Left forelimb (tissue), 1 donor: ENCODE data around the gene BMP7.
"Not testable (repeated sequence)": the region's sequence is repeated elsewhere in the genome, so short reads cannot be mapped to it uniquely, and the experiment has no call there.

Source experiments
- DNase-seq: peaks from one replicate; pipeline ENCODE4 v3.0.0-alpha.2; 2018; ENCODE audit warnings: low spot score

The BMP7 gene

DNA sequence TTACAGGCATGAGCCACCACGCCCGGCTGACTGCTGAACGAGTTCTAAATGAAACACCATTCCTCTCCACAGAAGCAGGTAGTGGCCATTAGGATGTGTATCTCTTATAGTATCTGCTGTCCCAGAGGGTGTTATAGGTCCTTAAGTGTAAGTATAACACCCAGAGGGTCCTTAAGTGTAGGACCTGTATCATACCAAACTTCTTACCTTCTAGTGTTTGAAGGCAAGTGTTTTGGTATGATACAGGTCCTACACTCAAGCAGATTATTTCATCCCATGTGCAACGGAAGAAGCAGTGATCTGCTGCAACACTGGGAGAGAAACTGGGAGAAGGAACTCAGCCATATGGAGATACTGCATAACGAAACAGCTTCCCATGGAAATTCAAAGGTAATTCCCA, 17.4 kb downstream of the BMP7 start:
- DNase-seq, result no peak

DNA sequence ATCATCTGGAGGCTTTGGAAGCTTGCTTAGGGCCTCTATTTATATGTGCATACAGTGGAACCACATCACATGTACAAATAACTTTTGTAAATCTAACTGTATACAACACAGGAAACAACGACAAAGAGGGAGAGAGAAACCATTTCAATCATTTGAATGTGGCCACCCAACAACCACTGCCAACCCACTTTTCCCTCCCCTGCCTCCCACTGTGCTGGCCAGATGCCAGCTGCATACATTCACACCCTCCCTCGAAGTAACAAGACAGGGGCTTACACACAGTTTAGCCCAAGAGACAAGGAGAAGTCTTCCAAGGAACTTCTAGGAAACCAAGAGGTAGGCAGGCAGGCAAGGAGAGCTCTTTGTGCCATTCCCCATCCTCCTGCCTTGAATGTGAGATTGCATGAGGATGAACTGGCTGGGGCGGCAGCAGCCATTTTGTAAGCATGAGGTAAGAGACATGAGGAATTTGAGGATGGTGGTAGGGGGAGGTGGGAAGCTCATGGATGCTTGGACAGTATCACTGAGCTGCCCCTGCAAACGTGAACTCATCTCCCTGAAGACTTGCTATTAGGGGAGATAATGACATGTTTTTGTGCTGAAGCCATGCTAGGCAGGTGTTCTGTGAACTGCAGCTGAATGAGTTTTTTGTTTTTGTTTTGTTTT, 18.2 kb downstream of the BMP7 start:
- DNase-seq, result no peak

DNA sequence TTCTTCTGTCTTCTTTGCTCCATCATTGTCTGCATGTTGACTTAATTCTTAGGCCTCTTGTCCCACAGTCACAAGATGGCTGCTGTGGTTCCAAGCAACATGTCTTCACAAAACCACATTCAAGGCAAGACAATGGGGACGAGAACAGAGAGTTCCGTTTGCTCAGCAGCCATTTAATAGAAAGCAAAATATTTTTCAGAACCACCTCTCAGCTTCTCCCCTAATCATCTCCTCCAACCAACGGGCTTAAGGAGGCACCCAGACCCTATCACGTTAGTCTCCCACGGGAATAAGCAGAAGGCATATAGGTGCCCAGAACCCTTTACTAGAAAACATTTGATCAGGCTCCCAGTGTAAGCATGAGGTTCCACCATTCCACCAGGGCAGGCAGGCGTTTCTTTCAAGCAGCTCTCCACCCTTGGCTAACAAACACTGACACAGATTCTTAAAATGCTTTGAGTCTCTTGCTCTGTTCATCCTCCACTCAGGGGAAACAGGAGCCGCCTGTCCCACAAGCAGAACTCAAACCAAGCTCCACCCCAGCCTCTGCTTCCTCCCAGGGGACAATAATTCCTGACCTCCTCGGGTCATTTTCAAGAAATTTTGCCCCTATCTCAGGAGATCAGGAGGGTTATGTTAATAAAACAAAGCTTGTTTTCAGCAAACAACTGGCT, 19.0 kb downstream of the BMP7 start:
- no peak for DNase-seq

DNA sequence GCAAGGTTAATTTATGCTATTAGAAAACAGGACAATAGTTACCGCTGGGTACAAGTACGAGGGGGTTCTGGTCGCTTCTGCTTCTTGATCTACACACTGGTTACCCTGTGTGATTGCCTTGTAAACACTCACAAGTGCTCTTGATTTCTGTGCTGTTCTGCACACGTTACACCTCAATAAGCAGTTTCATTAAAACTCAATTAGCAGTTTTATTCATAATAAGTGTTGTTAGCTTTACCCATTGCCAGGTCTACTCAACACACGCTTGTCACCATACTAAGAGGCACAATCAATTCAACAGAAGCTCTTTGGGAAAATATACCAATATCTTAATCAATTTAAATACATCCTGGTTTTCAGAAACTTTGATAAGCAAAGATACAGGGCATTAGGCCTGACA, 20.4 kb downstream of the BMP7 start:
- no peak for DNase-seq

DNA sequence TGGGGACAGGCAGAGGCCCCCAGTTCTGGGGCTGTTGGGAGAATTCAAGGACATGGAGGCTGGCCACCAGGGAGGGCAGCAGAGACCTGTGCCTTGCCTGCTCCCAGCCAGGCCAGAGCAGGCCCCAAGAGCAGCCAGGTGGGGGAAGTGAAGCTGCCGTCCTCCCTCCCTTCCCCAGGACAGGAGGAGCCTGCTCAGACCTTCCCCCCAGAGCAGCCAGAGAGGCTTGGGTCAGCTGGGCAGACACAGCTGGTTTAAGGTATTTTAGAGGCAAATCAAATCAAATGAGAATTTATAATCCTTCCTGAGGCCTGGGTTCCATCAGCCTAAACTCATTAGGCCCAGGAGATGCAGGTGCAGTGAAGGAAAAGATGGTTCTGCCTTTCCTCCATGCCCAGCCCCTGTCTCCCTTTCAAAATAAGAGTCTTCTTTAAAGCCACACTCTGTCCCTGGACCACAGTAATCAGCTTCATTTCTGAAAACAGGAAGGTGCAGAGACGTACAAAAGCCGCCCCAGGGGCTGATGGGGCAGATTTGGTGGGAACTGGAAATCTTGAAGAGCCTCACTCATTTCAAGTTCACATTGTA, 21.7 kb downstream of the BMP7 start:
- no peak for DNase-seq

DNA sequence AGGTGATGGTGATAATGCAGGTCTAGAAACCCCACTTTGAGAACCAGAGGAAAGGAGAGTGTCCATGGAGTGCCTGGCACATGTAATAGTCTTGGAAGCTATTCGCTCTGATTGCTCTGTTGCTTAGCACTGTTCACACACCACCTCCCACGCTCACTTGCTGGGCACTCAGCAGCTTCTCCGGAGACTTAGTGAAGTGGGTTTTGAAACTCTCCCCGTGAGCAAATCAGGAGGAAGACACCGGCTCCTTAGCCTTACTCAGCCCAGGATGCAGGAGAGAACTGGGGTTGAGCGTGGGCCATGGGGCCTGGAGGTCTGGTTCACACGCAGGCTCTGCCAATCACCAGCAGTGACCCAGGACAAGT, 22.2 kb downstream of the BMP7 start:
- no peak for DNase-seq

DNA sequence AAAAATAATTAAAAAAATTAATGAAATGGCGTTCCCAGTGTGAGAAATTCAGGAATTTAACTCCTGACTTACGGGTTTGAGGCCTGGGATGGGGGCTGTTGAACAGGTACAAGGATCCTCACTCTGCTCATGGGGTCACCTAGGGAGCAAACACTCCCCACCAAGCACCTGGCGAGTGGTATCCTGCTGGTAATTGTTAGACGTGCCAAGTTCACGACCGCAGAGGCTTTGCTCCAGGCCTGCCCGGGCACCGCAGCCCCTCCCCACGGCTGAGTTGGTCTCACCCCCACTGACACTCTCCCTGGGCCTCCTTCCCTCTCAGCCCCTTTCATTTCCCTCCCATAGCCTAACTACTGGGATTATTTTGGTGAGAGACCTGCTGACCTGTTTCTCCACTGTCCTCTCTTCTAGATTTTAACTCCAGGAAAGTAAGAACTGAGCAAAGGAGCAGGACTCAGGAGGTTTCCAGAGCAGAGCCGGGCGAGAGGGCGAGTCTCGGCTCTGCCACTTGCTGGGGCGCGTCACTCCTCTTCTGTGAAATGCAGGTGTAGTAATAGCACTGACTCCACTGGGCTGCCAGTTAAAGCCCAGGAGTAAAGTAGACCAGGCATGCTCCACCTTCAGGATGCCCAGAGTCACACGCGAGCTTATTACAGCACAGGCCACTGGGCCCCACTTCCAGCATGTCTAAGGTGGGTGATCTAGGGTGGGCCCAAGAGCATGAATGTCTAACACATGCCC, 22.8 kb downstream of the BMP7 start:
- DNase-seq, result no peak

DNA sequence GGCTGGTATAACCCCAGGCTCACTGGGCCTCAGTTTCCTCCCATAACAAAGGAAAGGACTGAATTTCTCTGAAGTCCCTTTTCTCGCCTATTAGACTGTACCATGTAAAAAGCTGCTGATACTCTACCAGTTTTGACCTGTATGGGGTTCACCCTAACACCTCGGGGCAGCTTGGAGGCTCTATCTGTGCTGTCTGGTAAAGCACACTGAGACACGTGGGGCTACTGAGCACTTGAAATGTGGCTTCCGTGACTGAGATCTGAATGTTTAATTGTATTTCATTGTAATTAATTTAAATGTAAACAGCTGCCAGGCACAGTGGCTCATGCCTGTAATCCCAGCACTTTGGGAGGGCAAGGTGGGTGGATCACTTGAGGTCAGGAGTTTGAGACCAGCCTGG, 24.0 kb downstream of the BMP7 start:
- DNase-seq, result no peak

DNA sequence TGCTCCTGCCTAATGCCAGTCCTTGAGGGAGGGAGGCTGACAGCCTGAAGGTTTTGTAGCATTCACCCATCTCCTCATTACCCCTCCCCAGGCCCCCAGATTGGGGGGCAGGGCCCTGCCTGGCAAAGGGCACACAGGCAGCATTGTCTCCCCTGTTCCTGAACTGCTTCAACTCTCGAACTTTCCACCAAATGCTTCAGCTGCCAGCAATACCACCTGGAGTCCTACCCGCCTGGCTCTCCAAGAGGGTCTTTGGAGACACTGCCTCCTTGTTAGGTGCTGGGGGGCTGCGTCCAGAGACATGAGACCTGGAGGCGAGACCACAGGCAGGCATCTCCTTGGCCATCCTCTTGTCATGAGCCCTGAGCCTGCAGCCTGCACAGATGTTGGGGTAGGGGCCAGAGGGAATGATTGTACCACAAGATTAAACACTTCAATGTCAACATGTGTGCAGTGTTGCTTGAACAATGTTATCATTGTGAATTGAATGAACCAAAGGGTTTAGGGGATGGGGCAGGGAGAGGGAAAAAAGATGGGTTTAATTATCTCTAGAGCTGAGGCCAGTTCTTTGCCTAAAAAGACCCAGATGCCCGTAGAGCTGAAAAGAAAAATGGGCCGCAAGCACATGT, 25.0 kb downstream of the BMP7 start:
- no peak for DNase-seq

DNA sequence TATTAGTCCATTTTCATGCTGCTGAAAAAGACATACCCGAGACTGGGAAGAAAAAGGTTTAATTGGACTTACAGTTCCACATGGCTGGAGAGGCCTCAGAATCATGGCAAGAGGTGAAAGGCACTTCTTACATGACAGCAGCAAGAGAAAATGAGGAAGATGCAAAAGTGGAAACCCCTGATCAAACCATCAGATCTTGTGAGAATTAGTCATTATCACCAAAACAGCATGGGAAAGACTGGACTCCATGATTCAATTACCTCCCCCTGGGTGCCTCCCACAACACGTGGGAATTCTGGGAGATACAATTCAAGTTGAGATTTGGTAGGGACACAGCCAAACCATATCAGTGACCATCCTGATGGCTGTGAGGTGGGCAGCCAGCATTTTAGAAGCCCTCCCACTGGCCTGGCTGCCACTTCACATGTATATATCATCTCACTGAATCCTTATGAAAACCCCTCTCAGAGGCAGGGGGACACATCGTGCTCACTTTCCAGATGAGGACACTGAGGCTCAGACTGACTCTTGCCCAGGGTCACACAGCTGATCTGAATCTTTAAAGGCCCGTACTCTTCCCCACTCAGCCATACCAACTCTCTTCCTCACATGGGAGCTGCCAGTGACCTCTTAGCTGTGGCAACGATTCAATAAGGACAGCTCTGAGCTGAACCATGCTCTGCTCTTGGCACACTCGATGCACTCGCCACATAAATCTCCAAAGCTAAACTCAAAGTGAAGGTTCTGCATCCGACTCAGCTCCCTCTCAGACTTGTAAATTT, 25.7 kb downstream of the BMP7 start:
- DNase-seq, result no peak

DNA sequence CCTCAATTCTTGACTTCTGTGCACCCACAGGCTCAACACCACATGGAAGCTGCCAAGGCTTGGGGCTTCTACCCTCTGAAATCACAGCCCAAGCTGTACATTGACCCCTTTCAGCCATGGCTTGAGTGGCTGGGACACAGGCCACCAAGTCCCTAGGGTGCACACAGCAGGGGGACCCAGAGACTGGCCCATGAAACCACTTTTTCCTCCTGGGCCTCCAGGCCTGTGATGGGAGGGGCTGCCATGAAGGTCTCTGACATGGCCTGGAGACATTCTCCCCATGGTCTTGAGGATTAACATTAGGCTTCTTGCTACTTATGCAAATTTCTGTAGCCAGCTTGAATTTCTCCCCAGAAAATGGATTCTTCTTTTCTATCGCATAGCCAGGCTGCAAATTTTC, 26.7 kb downstream of the BMP7 start:
- DNase-seq, result not testable (repeated sequence)

DNA sequence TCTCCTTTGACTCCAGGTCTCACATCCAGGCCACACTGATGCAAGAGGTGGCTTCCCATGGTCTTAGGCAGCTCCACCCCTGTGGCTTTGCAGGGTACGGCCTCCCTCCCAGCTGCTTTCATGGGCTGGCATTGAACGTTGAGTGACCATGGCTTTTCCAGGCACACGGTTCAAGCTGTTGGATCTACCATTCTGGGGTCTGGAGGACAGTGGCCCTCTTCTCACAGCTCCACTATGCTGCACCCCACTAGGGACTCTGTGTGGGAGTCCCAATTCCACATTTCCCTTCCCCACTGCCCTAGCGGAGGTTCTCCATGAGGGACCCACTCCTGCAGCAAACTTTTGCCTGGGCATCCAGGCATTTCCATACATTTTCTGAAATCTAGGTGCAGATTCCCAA, 27.1 kb downstream of the BMP7 start:
- not testable (repeated sequence) for DNase-seq

DNA sequence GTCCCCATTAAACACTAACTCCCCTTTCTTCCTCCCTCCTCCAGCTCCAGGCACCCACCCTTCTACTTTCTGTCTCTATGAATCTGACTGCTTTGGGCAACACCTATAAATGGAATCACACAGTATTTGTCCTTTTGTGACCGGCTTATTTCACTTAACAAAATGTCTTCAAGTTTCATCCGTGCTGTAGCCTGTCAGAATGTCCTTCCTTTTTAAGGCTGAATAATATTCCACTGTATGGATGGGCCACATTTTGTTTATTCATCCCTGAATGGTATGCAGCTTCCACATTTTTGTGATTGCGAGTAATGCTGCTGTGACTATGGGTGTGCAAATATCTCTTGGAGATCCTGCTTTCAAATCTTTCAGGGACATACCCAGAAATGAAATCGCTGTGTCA, 28.4 kb downstream of the BMP7 start:
- no peak for DNase-seq

DNA sequence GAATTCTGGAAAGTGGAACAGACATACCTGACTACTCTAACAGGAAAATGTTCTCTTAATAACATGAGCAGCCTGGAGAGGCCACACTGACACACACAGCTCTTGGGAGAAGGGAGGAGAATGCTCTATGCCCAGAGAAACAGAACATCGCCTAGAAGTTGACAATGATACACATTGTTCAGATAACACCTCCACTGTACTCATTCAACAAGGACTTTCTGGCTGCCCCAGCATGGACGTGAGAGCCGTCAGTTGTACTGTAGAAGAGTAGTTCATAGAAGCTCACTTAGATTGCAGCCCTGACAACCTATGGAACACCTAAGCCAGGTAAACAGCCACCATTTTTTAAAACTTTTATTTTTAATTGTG, 28.9 kb downstream of the BMP7 start:
- DNase-seq, result no peak

DNA sequence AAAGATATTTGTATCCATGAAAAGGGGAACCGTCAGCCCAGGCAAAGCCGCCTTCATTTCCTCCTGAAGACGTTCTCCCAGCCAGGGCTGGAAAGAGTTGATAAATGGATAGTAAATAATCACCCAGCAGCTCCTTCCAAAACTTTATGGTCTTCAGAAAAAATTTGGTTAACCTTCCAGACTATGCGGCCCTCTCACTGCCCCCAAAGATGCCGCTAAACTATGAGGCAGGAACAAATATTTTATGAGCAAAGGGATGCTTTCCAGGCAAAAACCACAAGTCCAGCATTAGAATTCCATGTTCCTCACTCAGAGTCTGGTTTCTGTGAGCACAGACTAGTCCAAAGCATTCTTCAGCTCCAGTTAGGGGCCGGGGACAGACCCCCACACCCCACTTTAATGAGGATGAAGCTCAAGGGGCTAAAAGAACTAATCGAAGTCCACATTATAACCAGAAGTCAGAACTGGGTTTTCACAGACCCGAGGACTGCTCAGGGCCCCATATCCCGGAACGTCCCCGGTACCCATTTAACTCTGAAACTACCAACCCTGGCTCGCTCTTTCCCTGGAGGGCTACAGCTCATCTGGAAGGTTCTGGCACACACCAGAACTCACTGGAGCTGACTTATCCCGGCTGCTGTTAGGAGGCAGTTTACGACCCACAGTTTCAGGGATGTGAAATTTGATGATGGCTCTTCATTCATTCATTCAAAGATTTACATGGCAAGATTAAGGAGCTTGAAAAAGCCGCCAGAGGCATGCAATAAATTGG, 29.4 kb downstream of the BMP7 start:
- no peak for DNase-seq

DNA sequence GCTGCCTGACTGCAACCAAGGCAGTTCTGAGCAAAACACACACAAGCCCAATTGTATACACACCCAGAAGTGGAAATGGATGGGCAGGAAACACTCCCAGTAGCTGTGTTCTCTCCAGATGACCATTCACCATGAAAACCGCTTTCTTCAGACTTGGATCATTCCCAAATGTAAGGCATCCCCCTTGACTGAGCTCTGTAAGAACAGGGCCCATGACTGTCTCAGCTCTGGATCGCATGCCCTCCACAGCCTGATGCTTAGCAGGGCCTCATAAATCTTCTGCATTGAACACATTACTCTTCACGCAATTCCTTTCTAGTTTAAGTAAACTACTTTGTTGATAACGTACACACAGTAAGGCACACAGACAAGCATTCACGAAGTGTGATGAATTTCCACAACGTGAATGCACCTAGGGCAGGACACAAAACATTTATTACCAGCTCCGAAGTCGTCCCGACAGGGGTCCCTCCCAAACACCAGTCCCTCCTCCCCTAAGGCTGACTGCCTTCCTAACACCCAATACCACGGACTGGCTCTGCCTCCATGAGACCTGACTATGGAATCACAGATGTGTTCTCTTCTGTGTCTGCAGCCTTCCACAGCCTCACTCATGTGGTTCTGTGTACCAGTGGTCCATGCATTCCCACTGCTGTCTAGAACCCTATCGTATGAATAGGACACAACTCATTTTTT, 31.7 kb downstream of the BMP7 start:
- DNase-seq, result no peak

DNA sequence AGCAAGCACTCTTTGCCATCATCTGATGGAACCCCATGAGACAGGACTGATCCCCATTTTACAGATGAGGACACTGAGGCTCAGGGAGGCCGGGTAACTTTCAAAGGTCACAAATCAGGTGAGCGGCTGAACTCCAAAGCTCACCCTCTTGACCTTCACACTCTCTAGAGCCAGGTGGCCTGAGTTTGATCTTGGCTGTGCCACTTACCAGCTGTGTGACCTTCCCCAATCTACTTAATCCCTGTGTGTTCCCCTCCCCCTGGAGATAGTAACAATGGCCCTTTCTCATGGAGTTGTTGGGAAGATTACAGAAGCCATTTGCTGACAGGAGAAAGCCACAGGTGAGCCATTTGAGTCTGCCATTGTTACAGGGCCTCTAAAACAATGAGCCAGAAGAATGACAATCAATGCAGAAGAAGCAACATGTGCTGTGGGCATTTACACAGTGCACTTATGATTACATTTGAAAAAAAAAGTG, 34.5 kb downstream of the BMP7 start:
- DNase-seq, result no peak

DNA sequence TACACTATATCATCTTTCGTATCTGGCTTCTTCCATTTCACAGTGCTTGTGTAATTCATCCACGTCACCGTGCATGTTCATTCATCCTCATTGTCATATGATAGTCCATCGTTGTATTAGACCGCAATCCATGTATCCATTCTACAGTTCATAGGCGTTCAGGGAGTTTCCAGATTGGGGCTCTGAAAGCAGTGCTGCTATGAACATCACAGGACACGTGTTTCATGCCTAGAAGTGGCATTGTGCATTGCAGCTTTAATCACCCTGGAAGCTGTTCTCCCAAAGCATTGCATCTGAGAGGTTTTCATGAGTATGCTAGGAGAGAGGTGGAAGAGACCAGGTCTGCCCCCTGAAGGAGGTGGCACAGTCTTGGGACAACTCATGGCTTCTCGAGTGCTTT, 35.3 kb downstream of the BMP7 start:
- DNase-seq, result no peak

DNA sequence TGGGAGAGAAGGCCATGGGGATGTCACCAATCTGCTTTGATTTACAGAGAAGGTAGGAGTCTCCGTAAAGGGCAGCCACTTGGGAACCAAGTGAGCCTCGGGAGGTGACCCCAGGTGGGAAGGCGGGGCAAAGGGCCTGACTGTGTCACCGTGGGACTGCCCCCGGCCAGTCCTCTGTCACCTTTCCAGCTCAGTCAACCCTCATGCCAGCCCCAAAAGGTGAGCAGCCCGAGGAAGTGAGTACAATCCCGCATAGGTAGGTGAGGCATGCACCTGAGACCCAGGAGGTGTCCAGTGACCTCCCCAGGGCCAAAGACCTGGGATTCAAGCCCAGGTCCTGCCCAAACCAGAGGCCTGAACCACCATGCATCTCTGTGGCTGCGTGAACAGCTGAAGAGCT, 36.2 kb downstream of the BMP7 start:
- DNase-seq, result no peak

DNA sequence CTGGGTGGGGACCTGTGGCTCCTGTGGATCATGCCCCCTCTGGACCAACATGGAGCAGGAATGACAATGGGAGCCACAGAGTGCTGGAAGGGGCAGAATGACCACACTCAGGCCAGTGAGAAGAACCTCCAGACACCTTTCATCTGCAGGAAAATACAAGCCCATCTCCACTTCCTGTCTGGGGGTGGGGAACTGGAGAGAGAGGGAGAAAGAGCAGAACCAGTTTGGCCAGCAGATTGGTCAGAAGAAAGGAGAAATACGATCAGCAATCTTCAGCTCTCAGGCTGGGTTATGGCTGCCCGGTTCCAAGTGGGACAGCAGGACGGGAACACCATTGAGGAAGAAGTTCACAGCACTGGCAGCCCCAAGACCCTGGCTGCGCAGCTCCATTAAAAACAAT, 37.0 kb downstream of the BMP7 start:
- no peak for DNase-seq
